ENCODE results near the gene AHCYL1. TPM values are rescaled to one million over a fixed set of nuclear protein-coding genes. Genes with fewer than 3 reads are reported as not detected.

The AHCYL1 gene
- total RNA-seq, 1 experiment from 2014 or later, result 89.0 TPM

DNA sequence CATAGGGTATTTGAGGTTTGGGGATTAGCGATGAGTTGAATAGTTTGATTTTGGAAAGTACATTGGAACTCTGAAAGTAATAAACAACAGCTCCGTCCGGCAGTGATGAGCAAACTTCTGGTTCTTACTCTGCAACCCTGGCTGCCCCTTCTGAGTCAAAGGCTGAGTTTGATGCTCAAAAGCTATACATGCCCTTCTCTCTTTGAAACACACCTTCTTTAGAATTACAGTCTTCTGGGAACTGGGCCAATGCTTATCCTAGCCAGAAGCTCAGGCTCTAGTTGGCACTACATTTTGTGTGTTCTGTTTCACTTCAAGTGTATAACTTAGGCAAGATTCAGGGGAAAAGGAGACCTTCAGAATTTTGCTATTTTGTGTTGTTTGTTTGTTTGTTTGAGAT lies 9.3 kb downstream of the AHCYL1 start:
- TF ChIP-seq, protein P1, sequence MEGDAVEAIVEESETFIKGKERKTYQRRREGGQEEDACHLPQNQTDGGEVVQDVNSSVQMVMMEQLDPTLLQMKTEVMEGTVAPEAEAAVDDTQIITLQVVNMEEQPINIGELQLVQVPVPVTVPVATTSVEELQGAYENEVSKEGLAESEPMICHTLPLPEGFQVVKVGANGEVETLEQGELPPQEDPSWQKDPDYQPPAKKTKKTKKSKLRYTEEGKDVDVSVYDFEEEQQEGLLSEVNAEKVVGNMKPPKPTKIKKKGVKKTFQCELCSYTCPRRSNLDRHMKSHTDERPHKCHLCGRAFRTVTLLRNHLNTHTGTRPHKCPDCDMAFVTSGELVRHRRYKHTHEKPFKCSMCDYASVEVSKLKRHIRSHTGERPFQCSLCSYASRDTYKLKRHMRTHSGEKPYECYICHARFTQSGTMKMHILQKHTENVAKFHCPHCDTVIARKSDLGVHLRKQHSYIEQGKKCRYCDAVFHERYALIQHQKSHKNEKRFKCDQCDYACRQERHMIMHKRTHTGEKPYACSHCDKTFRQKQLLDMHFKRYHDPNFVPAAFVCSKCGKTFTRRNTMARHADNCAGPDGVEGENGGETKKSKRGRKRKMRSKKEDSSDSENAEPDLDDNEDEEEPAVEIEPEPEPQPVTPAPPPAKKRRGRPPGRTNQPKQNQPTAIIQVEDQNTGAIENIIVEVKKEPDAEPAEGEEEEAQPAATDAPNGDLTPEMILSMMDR (conservative IDR thresholded peaks at IDR 0.05), result no peak
- Histone ChIP-seq H3K27ac (ENCODE audit: insufficient read length, low read depth, low read length) (no peak overlapping the region), H3T11ph (ENCODE audit: low read length) (no peak overlapping the region)

More for the DNA sequence above, 9.3 kb downstream of the AHCYL1 start:
- H4K91ac ChIP-seq (ENCODE audit: insufficient read length, low read depth, low read length), result no peak overlapping the region
- no peak overlapping the region for H3K4ac ChIP-seq (ENCODE audit: low read depth, low read length)
- Mint-ChIP-seq H3K9me3 (no peaks in the 10 kb centered on the region), H3K36me3 (ENCODE audit: insufficient read depth in 1 of 3, low read depth in 3 of 3) (peaks cover 0 to 15% (median 14%) of the 10 kb centered on the region in 3 experiments; a peak in 6 of 7 replicates), H3K27me3 (ENCODE audit: low read depth) (no peaks in the 10 kb centered on the region), H3K4me1 (peaks cover 2 to 5% of the 10 kb centered on the region in 2 experiments; a peak in 3 of 4 replicates), H3K4me3 (no peak overlapping the region), H3K27ac (no peak overlapping the region)
- no peak overlapping the region for H2BK120ac ChIP-seq (ENCODE audit: low read depth, low read length, poor library complexity, severe bottlenecking)
- H3K23ac ChIP-seq (ENCODE audit: insufficient read length, low read depth, low read length), result no peak overlapping the region
- no peak overlapping the region for H3K18ac ChIP-seq (ENCODE audit: insufficient read length, low read depth, low read length)
- no peak overlapping the region for H2BK5ac ChIP-seq (ENCODE audit: insufficient read length, low read length)
- H3K23me2 ChIP-seq (ENCODE audit: insufficient read length, low read depth, low read length, poor library complexity, severe bottlenecking), result no peaks in the 10 kb centered on the region
- H2BK15ac ChIP-seq (ENCODE audit: low read depth, low read length), result no peak overlapping the region
- no peak for DNase-seq
- no peak overlapping the region for H4K5ac ChIP-seq (ENCODE audit: insufficient read length, low read depth, low read length)
- no peak overlapping the region for H3K4me2 ChIP-seq (ENCODE audit: insufficient read depth, insufficient read length, low read length)
- peaks cover 4% of the 10 kb centered on the region for H3K79me1 ChIP-seq (ENCODE audit: insufficient read depth, low read depth, low read length, poor library complexity, severe bottlenecking)
- H4K20me1 ChIP-seq (ENCODE audit: control insufficient read depth, insufficient read depth, insufficient read length), result no peaks in the 10 kb centered on the region
- no peak overlapping the region for H2AFZ ChIP-seq (ENCODE audit: low read length)
- no peak overlapping the region for H3K14ac ChIP-seq (ENCODE audit: insufficient read depth, low read length)
- no peaks in the 10 kb centered on the region for H3K27me3 ChIP-seq (ENCODE audit: insufficient read depth, low read length)
- H3K9ac ChIP-seq (ENCODE audit: extremely low read depth, insufficient read length, low read length), result no peak overlapping the region
- H3K56ac ChIP-seq (ENCODE audit: insufficient read length, low read depth, low read length), result no peak overlapping the region
- no peak overlapping the region for H4K8ac ChIP-seq (replicated peaks; ENCODE audit: insufficient read length, low read depth, low read length)
- no peaks in the 10 kb centered on the region for H3K4me1 ChIP-seq (ENCODE audit: insufficient read depth, low read length)
- no peak overlapping the region for H2BK20ac ChIP-seq (ENCODE audit: low read depth, low read length, poor library complexity, severe bottlenecking)
- WGBS (ENCODE audit: extremely low coverage, insufficient read length, low lambda C conversion rate), result no CpG with 5 or more reads among the region's 3 CpGs
- H2BK12ac ChIP-seq (ENCODE audit: insufficient read length, low read depth, low read length), result no peak overlapping the region
- H3K79me2 ChIP-seq (ENCODE audit: insufficient read depth, low read length), result peaks cover 2% of the 10 kb centered on the region; the same call in 1 of the 2 replicates
- H3K9me3 ChIP-seq (ENCODE audit: control insufficient read depth, low read depth, low read length), result no peaks in the 10 kb centered on the region
- H2AK5ac ChIP-seq (ENCODE audit: insufficient read length, low read length), result no peak overlapping the region

Measured in H9 (cell line).